GM12878 (cell line): ENCODE results near the gene HAPSTR1. TPM values are rescaled to one million over a fixed set of nuclear protein-coding genes. Genes with fewer than 3 reads are reported as not detected.

ENCODE experiments used
- ATAC-seq: fragments of 200-7000 bp; cut with Tn5 transposase; 3 replicates; pipeline ENCODE4 v1.9.1; 2020; ENCODE audit warnings: mild to moderate bottlenecking, moderate library complexity
- BruUV-seq: library from RNA; stranded (reverse); fragments of 400-500 nt; replicated peaks from 2 replicates; lab custom pipeline; 2021; lab: Mats Ljungman, UMichigan
- CTCF ChIA-PET: fragments of 300-600 bp; sonication (Branson Sonifier 250); formaldehyde crosslinking; extraction: SDS; loops from one replicate; lab custom pipeline; 2021; ENCODE audit warnings: inconsistent platforms; lab: Yijun Ruan, JAX
- POLR2A ChIA-PET: fragments of 350-600 bp; formaldehyde crosslinking; extraction: SDS; loops from one replicate; lab custom pipeline; 2021; ENCODE audit warnings: inconsistent platforms; lab: Charles Lee
- RAD21 ChIA-PET: fragments of 300-600 bp; sonication (Branson Sonifier 250); formaldehyde crosslinking; loops from one replicate; lab custom pipeline; 2023; ENCODE audit warnings: antibody characterized with exemption; ENCODE audit not compliant: unreplicated experiment; lab: Charles Lee
- SMC1A ChIA-PET: fragments of 300-600 bp; sonication (Branson Sonifier 250); formaldehyde crosslinking; loops from one replicate; lab custom pipeline; 2023; ENCODE audit not compliant: unreplicated experiment, uncharacterized antibody; lab: Charles Lee
- DNase-seq: peaks from one replicate; pipeline ENCODE4 v3.0.0-alpha.2; 2011; ENCODE audit warnings: low read depth, low spot score
- FAIRE-seq: peaks from 3 replicates; lab custom pipeline; 2011; peaks lifted over from hg19 to GRCh38; lab: Jason Lieb, UNC
- H2AFZ ChIP-seq: 2 replicates; pipeline ENCODE4 v1.6.0; 2011; ENCODE audit warnings: low read depth, low read length, control low read depth; ENCODE audit not compliant: control insufficient read depth
- H3K27ac ChIP-seq: 2 replicates; pipeline ENCODE4 v1.5.1; 2011; ENCODE audit warnings: control low read depth; ENCODE audit not compliant: control insufficient read depth, insufficient read depth
- H3K27me3 ChIP-seq, 2 experiments: replicated peaks in 1 of 2; 2 replicates each; pipeline versions ENCODE4 v1.6.0 to v1.6.1; 2011; ENCODE audit warnings: low read length in 1 of 2; ENCODE audit not compliant: control insufficient read depth in 2 of 2, insufficient read depth in 2 of 2
- H3K36me3 ChIP-seq, 2 experiments: 2 replicates each; pipeline ENCODE4 v1.5.1; 2011; ENCODE audit warnings: low read length in 1 of 2; ENCODE audit not compliant: control insufficient read depth in 2 of 2, insufficient read depth in 2 of 2
- H3K4me1 ChIP-seq: 2 replicates; pipeline ENCODE4 v1.6.1; 2011; ENCODE audit warnings: mild to moderate bottlenecking, low read length, moderate library complexity, mixed read lengths; ENCODE audit not compliant: control insufficient read depth, insufficient read depth
- H3K4me2 ChIP-seq: 2 replicates; pipeline ENCODE4 v1.6.0; 2011; ENCODE audit warnings: control low read depth; ENCODE audit not compliant: control insufficient read depth, insufficient read depth
- H3K4me3 ChIP-seq: fragments of 200-600 bp; sonication (generic); 2 replicates; pipeline ENCODE4 v1.5.1; 2016
- H3K79me2 ChIP-seq: 2 replicates; pipeline ENCODE4 v1.6.0; 2011; ENCODE audit warnings: low read length; ENCODE audit not compliant: control insufficient read depth, insufficient read depth
- H3K9ac ChIP-seq: 2 replicates; pipeline ENCODE4 v1.8.0; 2011; ENCODE audit warnings: low read length, control low read depth, mixed read lengths; ENCODE audit not compliant: control insufficient read depth, insufficient read depth
- H3K9me3 ChIP-seq: replicated peaks from 3 replicates; pipeline ENCODE4 v1.5.1; 2011; ENCODE audit warnings: mild to moderate bottlenecking, low read length; ENCODE audit not compliant: control insufficient read depth, insufficient read depth
- H4K20me1 ChIP-seq: 2 replicates; pipeline ENCODE4 v1.6.0; 2011; ENCODE audit not compliant: control insufficient read depth, insufficient read depth
- ATF2 ChIP-seq: IDR thresholded peaks from 2 replicates; pipeline ENCODE4 v1.6.1; 2012; ENCODE audit warnings: low read length, inconsistent platforms
- CBX3 ChIP-seq: fragments of 200-600 bp; sonication (generic); IDR thresholded peaks from 2 replicates; pipeline ENCODE4 v1.6.1; 2016; ENCODE audit warnings: low read depth, borderline replicate concordance
- CBX5 ChIP-seq: sonication (generic); IDR thresholded peaks from 2 replicates; pipeline ENCODE4 v1.6.1; 2016; ENCODE audit warnings: low read depth, moderate library complexity, mild to moderate bottlenecking, inconsistent platforms
- FOXK2 ChIP-seq: fragments of 450-650 bp; IDR thresholded peaks from 2 replicates; pipeline ENCODE4 v1.6.1; 2017; ENCODE audit warnings: mild to moderate bottlenecking, moderate library complexity
- IRF3 ChIP-seq: fragments of 450-650 bp; IDR thresholded peaks from 2 replicates; pipeline ENCODE4 v1.6.1; 2014; ENCODE audit warnings: mild to moderate bottlenecking
- MLLT1 ChIP-seq: fragments of 450-650 bp; IDR thresholded peaks from 2 replicates; pipeline ENCODE4 v1.6.1; 2016; ENCODE audit warnings: mild to moderate bottlenecking
- RFX5 ChIP-seq: IDR thresholded peaks from 2 replicates; pipeline ENCODE4 v1.6.1; 2011; ENCODE audit warnings: low read depth, low read length, improper control_type of control experiment
- RUNX3 ChIP-seq: IDR thresholded peaks from 2 replicates; pipeline ENCODE4 v1.6.1; 2012; ENCODE audit warnings: low read length, inconsistent platforms
- SMAD5 ChIP-seq: IDR thresholded peaks from 2 replicates; pipeline ENCODE4 v1.6.1; 2016; ENCODE audit warnings: antibody characterized with exemption, low read depth
- SMC3 ChIP-seq: IDR thresholded peaks from 2 replicates; pipeline ENCODE4 v1.6.1; 2011; ENCODE audit warnings: low read length, improper control_type of control experiment, borderline replicate concordance
- TBL1XR1 ChIP-seq: IDR thresholded peaks from 2 replicates; pipeline ENCODE4 v1.6.1; 2012; ENCODE audit warnings: low read depth, low read length, improper control_type of control experiment
- ZBED1 ChIP-seq: IDR thresholded peaks from 2 replicates; pipeline ENCODE4 v1.6.1; 2016; ENCODE audit warnings: borderline replicate concordance
- ZBTB40 ChIP-seq: fragments of 450-650 bp; IDR thresholded peaks from 2 replicates; pipeline ENCODE4 v1.6.1; 2016; ENCODE audit warnings: mild to moderate bottlenecking, moderate library complexity, borderline replicate concordance
- ZNF384 ChIP-seq: IDR thresholded peaks from 2 replicates; pipeline ENCODE4 v1.6.1; 2012; ENCODE audit warnings: low read depth, mild to moderate bottlenecking, low read length, improper control_type of control experiment, borderline replicate concordance
- WGBS: methylation state at CpG from one replicate; pipeline ENCODE4 v1.1.6; 2016; ENCODE audit warnings: low lambda C conversion rate; ENCODE audit not compliant: insufficient replicate concordance, insufficient coverage; ENCODE audit errors: missing lambda C conversion rate; 5-methylcytosine and 5-hydroxymethylcytosine counted together
- in situ Hi-C: fragments of 300-500 bp; cut with MboI; formaldehyde crosslinking; loops from 9 replicates; pipeline ENCODE4 v1.14.3; 2018; ENCODE audit warnings: mixed read lengths
- intact Hi-C: fragments of 100-400 bp; cut with micrococcal nuclease; formaldehyde crosslinking; loops from one replicate; pipeline ENCODE4 v1.14.2; 2022; ENCODE audit not compliant: unreplicated experiment
- polyA plus RNA-seq, 11 experiments: library from polyadenylated mRNA; depleted of rRNA in 4 of 11; unstranded in 6 of 11; stranded (reverse) in 5 of 11; fragments of >200 nt; fragmentation: Nextera tagmentation in 4 of 11; fragmentation: Illumina TruSeq in 1 of 11; extraction: Ambion mirVana in 4 of 11; extraction: Trizol in 1 of 11; gene quantifications; 1 replicate in 1 of 11; 2 replicates in 10 of 11; pipeline versions ENCODE4 v1.2.1 to v1.2.3, GENCODE V29; 2011 to 2016; ENCODE audit warnings: inconsistent platforms in 2 of 11, missing spikeins in 2 of 11, low read depth in 1 of 11
- total RNA-seq, 4 experiments: library from RNA; depleted of rRNA in 3 of 4; stranded (reverse); fragments of >200 nt in 3 of 4; fragmentation: Illumina TruSeq in 1 of 4; extraction: Trizol in 1 of 4; gene quantifications; 2 replicates each; pipeline versions ENCODE4 v1.2.1 to v1.2.3, GENCODE V29; 2013 to 2021

The HAPSTR1 gene
- total and polyA plus RNA-seq, 10 of the 15 experiments (the other 5 are each of a cell fraction or from before 2014, with no cell fraction given) = 8.7 to 52.5 (median 23.1) TPM

- no peak for TF ChIP-seq ZBTB40
Measured at GRCh38 chr16:9070254-9070653, 21.2 kb upstream of the HAPSTR1 start (continued).

GRCh38 chr16:9071377-9071776 is 20.1 kb upstream of the HAPSTR1 start:
- H3K27me3 ChIP-seq = no peaks in the 10 kb centered on the region
- H4K20me1 ChIP-seq = no peaks in the 10 kb centered on the region
- ChIA-PET POLR2A (no interaction called here), SMC1A (interaction anchor here (1.7 kb wide), 1 partner anchor 24 kb away, joined by 10 read pairs; no protein-coding TSS in a partner anchor), CTCF (no interaction called here), RAD21 (no interaction called here)
- H3K27ac ChIP-seq = no peak overlapping the region
- H3K4me1 ChIP-seq = peaks cover 16% of the 10 kb centered on the region
- H2AFZ ChIP-seq = no peak overlapping the region
- H3K4me3 ChIP-seq = no peak overlapping the region
- H3K4me2 ChIP-seq = no peak overlapping the region
- no peak overlapping the region for H3K9ac ChIP-seq
- no TSS peak for BruUV-seq
- intact Hi-C loops = no loop called here
- no peak for DNase-seq
- no peaks in the 10 kb centered on the region for H3K79me2 ChIP-seq
- FAIRE-seq = no peak
- no peak for ATAC-seq
- no peaks in the 10 kb centered on the region for H3K36me3 ChIP-seq
- no peaks in the 10 kb centered on the region for H3K9me3 ChIP-seq
- in situ Hi-C loops = no loop called here
- 83% methylated on average over 9 of the region's 9 CpGs for WGBS
- no peak for TF ChIP-seq CBX5
- TF ChIP-seq ATF2 = no peak
- TF ChIP-seq MLLT1 = no peak
- TF ChIP-seq SMC3 = no peak
- no peak for TF ChIP-seq ZNF384
- no peak for TF ChIP-seq RUNX3
- TF ChIP-seq ZBED1 = no peak
- TF ChIP-seq IRF3 = no peak
- no peak for TF ChIP-seq TBL1XR1
- no peak for TF ChIP-seq FOXK2
- no peak for TF ChIP-seq CBX3
- TF ChIP-seq RFX5 = no peak
- no peak for TF ChIP-seq SMAD5
